IMR-90 (cell line): ENCODE measurements around the gene RIPOR2. TPM values are rescaled to one million over a fixed set of nuclear protein-coding genes. Genes with fewer than 3 reads are reported as not detected.

ENCODE experiments used
- ATAC-seq: fragments of 200-7000 bp; cut with Tn5 transposase; 2 replicates; pipeline ENCODE4 v1.9.1; 2020; ENCODE audit warnings: low read depth, mild to moderate bottlenecking, moderate library complexity
- BruUV-seq: library from RNA; stranded (reverse); fragments of 400-500 nt; replicated peaks from 2 replicates; lab custom pipeline; 2021; lab: Mats Ljungman, UMichigan
- CTCF ChIA-PET: fragments of 300-600 bp; formaldehyde crosslinking; extraction: SDS; loops from one replicate; lab custom pipeline; 2021; ENCODE audit warnings: antibody characterized with exemption; lab: Yijun Ruan, JAX
- POLR2A ChIA-PET: fragments of 300-600 bp; sonication (Branson Sonifier 250); formaldehyde crosslinking; loops from one replicate; lab custom pipeline; 2022; ENCODE audit warnings: antibody characterized with exemption; ENCODE audit not compliant: unreplicated experiment; lab: Charles Lee
- DNase-seq: peaks from one replicate; pipeline ENCODE4 v3.0.0; 2013
- H2AFZ ChIP-seq: replicated peaks from 2 replicates; pipeline ENCODE3; 2013; ENCODE audit warnings: low read length, mild to moderate bottlenecking; ENCODE audit not compliant: poor library complexity
- H2AK5ac ChIP-seq: 2 replicates; pipeline ENCODE4 v1.6.1; 2013; ENCODE audit warnings: low read depth, low read length, inconsistent platforms
- H2AK9ac ChIP-seq: replicated peaks from 2 replicates; pipeline ENCODE3; 2013; ENCODE audit warnings: mild to moderate bottlenecking, low read depth, low read length, moderate library complexity; ENCODE audit not compliant: poor library complexity
- H2BK120ac ChIP-seq: 2 replicates; pipeline ENCODE4 v1.6.1; 2013; ENCODE audit warnings: low read depth, low read length, inconsistent platforms
- H2BK15ac ChIP-seq: 3 replicates; pipeline ENCODE4 v1.6.1; 2013; ENCODE audit warnings: low read depth, low read length, inconsistent platforms
- H2BK20ac ChIP-seq: 2 replicates; pipeline ENCODE4 v1.6.1; 2013; ENCODE audit warnings: low read depth, mild to moderate bottlenecking, inconsistent platforms, low read length, moderate library complexity
- H2BK5ac ChIP-seq: 2 replicates; pipeline ENCODE4 v1.6.1; 2013; ENCODE audit warnings: mild to moderate bottlenecking, low read depth, low read length, inconsistent platforms; ENCODE audit not compliant: poor library complexity, severe bottlenecking
- H3K14ac ChIP-seq: replicated peaks from 2 replicates; pipeline ENCODE4 v1.6.1; 2013; ENCODE audit warnings: low read depth, low read length, inconsistent platforms
- H3K18ac ChIP-seq: 2 replicates; pipeline ENCODE4 v1.6.1; 2013; ENCODE audit warnings: low read depth, low read length, control low read depth
- H3K23ac ChIP-seq: 2 replicates; pipeline ENCODE4 v1.6.1; 2013; ENCODE audit warnings: low read depth, low read length, inconsistent platforms
- H3K27ac ChIP-seq: 2 replicates; pipeline ENCODE4 v1.5.1; 2013; ENCODE audit warnings: mild to moderate bottlenecking, control low read depth, low read length; ENCODE audit not compliant: insufficient read depth
- H3K27me3 ChIP-seq: 2 replicates; pipeline ENCODE4 v1.6.1; 2013; ENCODE audit warnings: low read length; ENCODE audit not compliant: control insufficient read depth, insufficient read depth
- H3K36me3 ChIP-seq: 2 replicates; pipeline ENCODE4 v1.6.1; 2013; ENCODE audit warnings: low read length, mixed read lengths; ENCODE audit not compliant: control insufficient read depth, insufficient read depth
- H3K4ac ChIP-seq: 2 replicates; pipeline ENCODE4 v1.6.1; 2013; ENCODE audit warnings: low read depth, low read length, inconsistent platforms
- H3K4me1 ChIP-seq: 2 replicates; pipeline ENCODE4 v1.6.1; 2013; ENCODE audit warnings: low read length, mixed read lengths; ENCODE audit not compliant: control insufficient read depth, insufficient read depth
- H3K4me2 ChIP-seq: 2 replicates; pipeline ENCODE4 v1.6.1; 2013; ENCODE audit warnings: low read depth, mild to moderate bottlenecking, control low read depth, low read length, moderate library complexity
- H3K4me3 ChIP-seq: 2 replicates; pipeline ENCODE4 v1.5.1; 2013; ENCODE audit warnings: low read depth, mild to moderate bottlenecking, control low read depth, low read length, moderate library complexity; ENCODE audit not compliant: insufficient read depth
- H3K56ac ChIP-seq: 2 replicates; pipeline ENCODE4 v1.6.1; 2013; ENCODE audit warnings: low read length, inconsistent platforms; ENCODE audit not compliant: insufficient read depth; ENCODE audit errors: extremely low read depth
- H3K79me1 ChIP-seq, 2 experiments: 2 replicates each; pipeline ENCODE4 v1.6.1; 2013; ENCODE audit warnings: low read length in 2 of 2, inconsistent platforms in 1 of 2, low read depth in 1 of 2
- H3K9ac ChIP-seq: 2 replicates; pipeline ENCODE4 v1.6.1; 2013; ENCODE audit warnings: low read depth, low read length, control low read depth
- H3K9me1 ChIP-seq: 2 replicates; pipeline ENCODE4 v1.6.1; 2013; ENCODE audit warnings: low read length, inconsistent platforms; ENCODE audit not compliant: insufficient read depth
- H3K9me3 ChIP-seq: 2 replicates; pipeline ENCODE4 v1.6.1; 2013; ENCODE audit warnings: low read length; ENCODE audit not compliant: control insufficient read depth, insufficient read depth
- H4K20me1 ChIP-seq: 2 replicates; pipeline ENCODE4 v1.6.1; 2013; ENCODE audit warnings: low read length, inconsistent platforms; ENCODE audit not compliant: insufficient read depth
- H4K5ac ChIP-seq: 2 replicates; pipeline ENCODE4 v1.6.1; 2013; ENCODE audit warnings: mild to moderate bottlenecking, low read depth, low read length, control low read depth
- H4K8ac ChIP-seq, 2 experiments: 2 replicates each; pipeline ENCODE4 v1.6.1; 2013; ENCODE audit warnings: low read depth in 2 of 2, low read length in 2 of 2, control low read depth in 1 of 2, inconsistent platforms in 1 of 2
- H4K91ac ChIP-seq: 2 replicates; pipeline ENCODE4 v1.6.1; 2013; ENCODE audit warnings: low read depth, low read length, inconsistent platforms; ENCODE audit not compliant: insufficient read depth
- BHLHE40 ChIP-seq: fragments of 150-350 bp; IDR thresholded peaks from 2 replicates; pipeline ENCODE4 v1.6.1; 2016; ENCODE audit warnings: mild to moderate bottlenecking, low read depth, low read length
- CEBPB ChIP-seq: IDR thresholded peaks from 2 replicates; pipeline ENCODE4 v1.6.1; 2012; ENCODE audit warnings: low read depth, low read length, improper control_type of control experiment
- CHD1 ChIP-seq: IDR thresholded peaks from 2 replicates; pipeline ENCODE4 v1.6.1; 2012; ENCODE audit warnings: low read depth, low read length, improper control_type of control experiment
- FOS ChIP-seq: fragments of 150-350 bp; IDR thresholded peaks from 2 replicates; pipeline ENCODE4 v1.6.1; 2016; ENCODE audit warnings: low read depth, low read length
- MAFK ChIP-seq: IDR thresholded peaks from 2 replicates; pipeline ENCODE4 v1.6.1; 2012; ENCODE audit warnings: low read depth, low read length, improper control_type of control experiment
- MAZ ChIP-seq: IDR thresholded peaks from 2 replicates; pipeline ENCODE4 v1.6.1; 2012; ENCODE audit warnings: low read depth, mild to moderate bottlenecking, low read length, improper control_type of control experiment, moderate library complexity, borderline replicate concordance
- MXI1 ChIP-seq: IDR thresholded peaks from 2 replicates; pipeline ENCODE4 v1.6.1; 2012; ENCODE audit warnings: low read depth, mild to moderate bottlenecking, low read length, moderate library complexity, borderline replicate concordance
- NFE2L2 ChIP-seq: fragments of 150-350 bp; IDR thresholded peaks from 2 replicates; pipeline ENCODE4 v1.6.1; 2016; ENCODE audit warnings: low read depth, mild to moderate bottlenecking, low read length
- POLR2A ChIP-seq: IDR thresholded peaks from 2 replicates; pipeline ENCODE4 v1.6.1; 2012; ENCODE audit warnings: mild to moderate bottlenecking, low read depth, low read length
- RAD21 ChIP-seq: IDR thresholded peaks from 2 replicates; pipeline ENCODE4 v1.6.1; 2012; ENCODE audit warnings: low read length, improper control_type of control experiment
- RCOR1 ChIP-seq: IDR thresholded peaks from 2 replicates; pipeline ENCODE4 v1.6.1; 2012; ENCODE audit warnings: mild to moderate bottlenecking, low read length, improper control_type of control experiment; ENCODE audit not compliant: insufficient replicate concordance
- RFX5 ChIP-seq: IDR thresholded peaks from 2 replicates; pipeline ENCODE4 v1.8.0; 2012; ENCODE audit warnings: low read depth, mild to moderate bottlenecking, low read length, moderate library complexity
- SMC3 ChIP-seq: fragments of 150-350 bp; IDR thresholded peaks from 2 replicates; pipeline ENCODE4 v1.6.1; 2016; ENCODE audit warnings: low read depth, mild to moderate bottlenecking, antibody characterized with exemption, low read length, moderate library complexity
- WGBS, 2 experiments: methylation state at CpG; one replicate each; pipeline versions ENCODE4 v1.1.5 to v1.1.7; 2013; ENCODE audit warnings: missing lambda C conversion rate in 2 of 2; ENCODE audit not compliant: insufficient read length in 1 of 2; ENCODE audit errors: extremely low coverage in 2 of 2; 5-methylcytosine and 5-hydroxymethylcytosine counted together
- dilution Hi-C: fragments of 300-500 bp; cut with HindIII; formaldehyde crosslinking; loops from one replicate; pipeline ENCODE4 v1.14.3; 2018; ENCODE audit warnings: low sequenced_read_pairs; ENCODE audit not compliant: unreplicated experiment
- in situ Hi-C: fragments of 300-500 bp; cut with MboI; formaldehyde crosslinking; loops from 3 replicates; pipeline ENCODE4 v1.14.3; 2019; ENCODE audit warnings: low sequenced_read_pairs, inconsistent platforms, mixed read lengths
- intact Hi-C: fragments of 100-400 bp; cut with micrococcal nuclease; formaldehyde crosslinking; loops from 2 replicates; pipeline ENCODE4 v1.10.0; 2022
- polyA plus RNA-seq, 3 experiments: library from polyadenylated mRNA; depleted of rRNA; stranded (reverse); fragments of >200 nt; gene quantifications; 2 replicates each; pipeline ENCODE4 v1.2.3, GENCODE V29; 2012; ENCODE audit warnings: low replicate concordance in 1 of 3
- total RNA-seq: library from RNA; depleted of rRNA; stranded (reverse); fragments of >200 nt; gene quantifications from 2 replicates; pipeline ENCODE4 v1.2.3, GENCODE V29; 2012
- TF ChIP-seq, protein P1 (sequence below): fragments of 150-350 bp; IDR thresholded peaks from 2 replicates; pipeline ENCODE4 v1.6.1; 2017; ENCODE audit warnings: mild to moderate bottlenecking, antibody characterized with exemption, low read length, low read depth
- TF ChIP-seq, protein P2 (sequence below): conservative IDR thresholded peaks from 2 replicates; pipeline ENCODE4 v1.5.1; 2012; ENCODE audit warnings: mild to moderate bottlenecking, low read depth, low read length, improper control_type of control experiment
- TF ChIP-seq, protein P3 (sequence below): fragments of 150-350 bp; IDR thresholded peaks from 2 replicates; pipeline ENCODE4 v1.6.1; 2016; ENCODE audit warnings: low read depth, mild to moderate bottlenecking, low read length, moderate library complexity, borderline replicate concordance

Gene RIPOR2
- total and polyA plus RNA-seq, 2 of the 4 experiments (the other 2 are of a cell fraction) = 1.1 to 1.2 TPM

DNA sequence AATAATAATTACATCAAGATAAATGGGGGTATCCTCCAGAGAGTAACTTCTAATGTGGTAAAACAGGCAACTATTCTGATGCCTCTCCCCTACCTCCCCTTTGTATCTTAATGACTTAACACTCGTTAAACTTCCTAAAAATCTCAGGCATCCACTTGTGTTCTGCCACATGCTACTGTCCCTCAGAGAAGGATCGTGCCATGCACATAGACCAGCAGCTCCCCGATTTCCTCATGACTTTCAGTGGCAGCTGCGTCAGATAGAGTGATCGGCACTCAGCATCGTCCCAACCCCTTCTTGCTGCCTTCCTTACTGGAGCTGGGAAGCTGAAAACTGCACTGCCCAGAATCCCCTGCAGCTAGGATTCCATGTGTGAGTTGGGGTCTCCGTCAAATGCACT, 32.1 kb downstream of the RIPOR2 start:
- in situ Hi-C loops = no loop called here
- intact Hi-C loops = no loop called here
- Histone ChIP-seq H3K36me3 (no peaks in the 10 kb centered on the region), H3K4ac (peak overlapping the region; percentile 58), H2BK15ac (peak overlapping the region; percentile 90; the same call in 2 of the 3 replicates), H3K4me2 (no peak overlapping the region), H3K27ac (no peak overlapping the region), H3K4me1 (peaks cover 13% of the 10 kb centered on the region), H2BK120ac (peak overlapping the region; percentile 68), H4K20me1 (no peaks in the 10 kb centered on the region), H2AFZ (no peak overlapping the region), H3K4me3 (no peak overlapping the region), H4K5ac (no peak overlapping the region), H3K56ac (no peak overlapping the region), H3K79me1 (peaks cover 8 to 10% of the 10 kb centered on the region in 2 experiments; a peak in 2 of 4 replicates), H3K9me1 (no peaks in the 10 kb centered on the region), H2AK5ac (peak overlapping the region; percentile 80), H3K18ac (peak overlapping the region; percentile 4; the same call in 1 of the 2 replicates), H3K14ac (peak overlapping the region; percentile 65; the same call in 1 of the 2 replicates), H4K8ac (peak overlapping the region in 1 of 2 experiments; percentile 47; a peak in 1 of 4 replicates), H2BK5ac (no peak overlapping the region), H4K91ac (peak overlapping the region; percentile 75), H3K9ac (no peak overlapping the region), H3K27me3 (no peaks in the 10 kb centered on the region), H2BK20ac (peak overlapping the region; percentile 71), H3K9me3 (no peaks in the 10 kb centered on the region), H2AK9ac (no peak overlapping the region), H3K23ac (no peak overlapping the region)
- ATAC-seq (no peak), DNase-seq (no peak)
- BruUV-seq = no TSS peak
- no peak for TF ChIP-seq RCOR1
- TF ChIP-seq CEBPB = no peak
- no peak for TF ChIP-seq CHD1
- TF ChIP-seq RFX5 = no peak
- TF ChIP-seq NFE2L2 = no peak
- no peak for TF ChIP-seq FOS
- TF ChIP-seq MAZ = no peak
- TF ChIP-seq, protein P1, sequence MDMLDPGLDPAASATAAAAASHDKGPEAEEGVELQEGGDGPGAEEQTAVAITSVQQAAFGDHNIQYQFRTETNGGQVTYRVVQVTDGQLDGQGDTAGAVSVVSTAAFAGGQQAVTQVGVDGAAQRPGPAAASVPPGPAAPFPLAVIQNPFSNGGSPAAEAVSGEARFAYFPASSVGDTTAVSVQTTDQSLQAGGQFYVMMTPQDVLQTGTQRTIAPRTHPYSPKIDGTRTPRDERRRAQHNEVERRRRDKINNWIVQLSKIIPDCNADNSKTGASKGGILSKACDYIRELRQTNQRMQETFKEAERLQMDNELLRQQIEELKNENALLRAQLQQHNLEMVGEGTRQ = no peak
- no peak for TF ChIP-seq POLR2A
- TF ChIP-seq SMC3 = no peak
- TF ChIP-seq, protein P2, sequence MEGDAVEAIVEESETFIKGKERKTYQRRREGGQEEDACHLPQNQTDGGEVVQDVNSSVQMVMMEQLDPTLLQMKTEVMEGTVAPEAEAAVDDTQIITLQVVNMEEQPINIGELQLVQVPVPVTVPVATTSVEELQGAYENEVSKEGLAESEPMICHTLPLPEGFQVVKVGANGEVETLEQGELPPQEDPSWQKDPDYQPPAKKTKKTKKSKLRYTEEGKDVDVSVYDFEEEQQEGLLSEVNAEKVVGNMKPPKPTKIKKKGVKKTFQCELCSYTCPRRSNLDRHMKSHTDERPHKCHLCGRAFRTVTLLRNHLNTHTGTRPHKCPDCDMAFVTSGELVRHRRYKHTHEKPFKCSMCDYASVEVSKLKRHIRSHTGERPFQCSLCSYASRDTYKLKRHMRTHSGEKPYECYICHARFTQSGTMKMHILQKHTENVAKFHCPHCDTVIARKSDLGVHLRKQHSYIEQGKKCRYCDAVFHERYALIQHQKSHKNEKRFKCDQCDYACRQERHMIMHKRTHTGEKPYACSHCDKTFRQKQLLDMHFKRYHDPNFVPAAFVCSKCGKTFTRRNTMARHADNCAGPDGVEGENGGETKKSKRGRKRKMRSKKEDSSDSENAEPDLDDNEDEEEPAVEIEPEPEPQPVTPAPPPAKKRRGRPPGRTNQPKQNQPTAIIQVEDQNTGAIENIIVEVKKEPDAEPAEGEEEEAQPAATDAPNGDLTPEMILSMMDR = no peak
- no peak for TF ChIP-seq MXI1
- TF ChIP-seq BHLHE40 = no peak
- no peak for TF ChIP-seq RAD21
- no peak for TF ChIP-seq MAFK
- TF ChIP-seq, protein P3, sequence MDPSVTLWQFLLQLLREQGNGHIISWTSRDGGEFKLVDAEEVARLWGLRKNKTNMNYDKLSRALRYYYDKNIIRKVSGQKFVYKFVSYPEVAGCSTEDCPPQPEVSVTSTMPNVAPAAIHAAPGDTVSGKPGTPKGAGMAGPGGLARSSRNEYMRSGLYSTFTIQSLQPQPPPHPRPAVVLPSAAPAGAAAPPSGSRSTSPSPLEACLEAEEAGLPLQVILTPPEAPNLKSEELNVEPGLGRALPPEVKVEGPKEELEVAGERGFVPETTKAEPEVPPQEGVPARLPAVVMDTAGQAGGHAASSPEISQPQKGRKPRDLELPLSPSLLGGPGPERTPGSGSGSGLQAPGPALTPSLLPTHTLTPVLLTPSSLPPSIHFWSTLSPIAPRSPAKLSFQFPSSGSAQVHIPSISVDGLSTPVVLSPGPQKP = no peak
- POLR2A ChIA-PET = interaction anchor here (0.5 kb wide), 1 partner anchor 35 kb away, joined by 8 read pairs; no protein-coding TSS in a partner anchor
- WGBS, 2 experiments = 92% methylated on average over 2 of the region's 7 CpGs; no CpG with 5 or more reads in 1 of the 2 experiments
- dilution Hi-C loops = no loop called here
- CTCF ChIA-PET = no interaction called here
